Activated CD4-positive, alpha-beta T cell treated with anti-CD3 and anti-CD28 coated beads, Interleukin-2, amount 50 U/mL, for 16 hours (primary cell): ENCODE measurements around the gene NPBWR2.

ENCODE experiments used
- DNase-seq: peaks from one replicate; pipeline ENCODE4 v3.0.0-alpha.2; 2020

The NPBWR2 gene

GRCh38 chr20:64083804-64084684 is 23.3 kb downstream of the NPBWR2 start, which contains the start of gene LKAAEAR1:
TSS of gene LKAAEAR1 (minus strand) at chr20:64084398. CDS start at chr20:64084219, 179 bp downstream.
- DNase-seq, result no peak

- DNase-seq, result peak; percentile 74
Measured at GRCh38 chr20:64083378-64083803, 24.0 kb downstream of the NPBWR2 start.

GRCh38 chr20:64082820-64083377 is 24.5 kb downstream of the NPBWR2 start:
- no peak for DNase-seq

- no peak for DNase-seq
Measured at GRCh38 chr20:64082126-64082731, 25.1 kb downstream of the NPBWR2 start.

GRCh38 chr20:64081624-64081964 is 25.8 kb downstream of the NPBWR2 start:
- DNase-seq, result no peak

- DNase-seq, result no peak
Measured at GRCh38 chr20:64080813-64081623, 26.3 kb downstream of the NPBWR2 start.

- no peak for DNase-seq
Measured at GRCh38 chr20:64080013-64080812, 27.2 kb downstream of the NPBWR2 start, which contains the start of gene OPRL1. TSS of gene OPRL1 (plus strand) at chr20:64080082. CDS start at chr20:64092721, 12,639 bp downstream.

- DNase-seq, result peak; percentile 79
Measured at GRCh38 chr20:64079273-64080012, 27.9 kb downstream of the NPBWR2 start, which contains the start of gene RGS19. TSS of gene RGS19 (minus strand) at chr20:64079518. CDS start at chr20:64076886, 2,632 bp downstream.

GRCh38 chr20:64078934-64079272 is 28.5 kb downstream of the NPBWR2 start:
- no peak for DNase-seq

- DNase-seq, result peak; percentile 74
Measured at GRCh38 chr20:64077876-64078551, 29.4 kb downstream of the NPBWR2 start.

- DNase-seq, result no peak
Measured at GRCh38 chr20:64077541-64077875, 29.9 kb downstream of the NPBWR2 start.

GRCh38 chr20:64077094-64077493 is 30.3 kb downstream of the NPBWR2 start:
- peak; percentile 63 for DNase-seq

GRCh38 chr20:64076061-64076997 is 31.0 kb downstream of the NPBWR2 start:
- no peak for DNase-seq

- no peak for DNase-seq
Measured at GRCh38 chr20:64075556-64075955, 31.8 kb downstream of the NPBWR2 start.

- DNase-seq, result no peak
Measured at GRCh38 chr20:64074963-64075362, 32.4 kb downstream of the NPBWR2 start.

- DNase-seq, result no peak
Measured at GRCh38 chr20:64074184-64074789, 33.1 kb downstream of the NPBWR2 start.

- DNase-seq, result no peak
Measured at GRCh38 chr20:64073476-64074183, 33.7 kb downstream of the NPBWR2 start.

- DNase-seq, result no peak
Measured at GRCh38 chr20:64072498-64073063, 34.8 kb downstream of the NPBWR2 start.
